Activated CD8-positive, alpha-beta memory T cell treated with anti-CD3 and anti-CD28 coated beads, Interleukin-2, amount 50 U/mL, for 24 hours (primary cell): ENCODE data around the gene CRYGB.
A peak's percentile ranks its signal among the peaks of the same experiment; 100 is the strongest.

ENCODE experiments used
- DNase-seq: peaks from one replicate; pipeline ENCODE4 v3.0.0-alpha.2; 2020; ENCODE audit errors: extremely low read depth

Gene CRYGB, protein sequence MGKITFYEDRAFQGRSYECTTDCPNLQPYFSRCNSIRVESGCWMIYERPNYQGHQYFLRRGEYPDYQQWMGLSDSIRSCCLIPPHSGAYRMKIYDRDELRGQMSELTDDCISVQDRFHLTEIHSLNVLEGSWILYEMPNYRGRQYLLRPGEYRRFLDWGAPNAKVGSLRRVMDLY

DNA sequence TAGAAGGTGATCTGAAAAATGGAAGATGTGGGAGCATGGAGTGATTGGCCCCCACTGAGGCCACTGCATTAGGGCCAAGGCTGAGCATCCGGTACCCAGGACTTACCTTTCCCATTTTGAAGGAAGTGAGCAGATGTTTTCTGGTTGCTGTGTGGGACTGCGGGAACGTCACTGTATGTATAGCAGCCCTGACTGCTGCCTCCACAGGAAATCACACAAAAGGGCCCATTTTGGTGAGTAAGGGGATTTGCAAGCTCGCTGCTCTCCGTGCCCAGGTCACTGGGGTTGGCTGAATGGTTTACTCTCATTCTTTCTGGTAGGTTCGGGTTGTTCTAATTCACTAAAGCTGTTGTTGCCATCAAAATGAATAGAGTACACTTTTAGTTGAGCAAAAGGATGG is at the start of gene CRYGB:
CRYGB (minus strand) TSS at position 153 of the 400 bp plus-strand sequence; CDS start at position 115, 38 bp downstream.
- no peak for DNase-seq

DNA sequence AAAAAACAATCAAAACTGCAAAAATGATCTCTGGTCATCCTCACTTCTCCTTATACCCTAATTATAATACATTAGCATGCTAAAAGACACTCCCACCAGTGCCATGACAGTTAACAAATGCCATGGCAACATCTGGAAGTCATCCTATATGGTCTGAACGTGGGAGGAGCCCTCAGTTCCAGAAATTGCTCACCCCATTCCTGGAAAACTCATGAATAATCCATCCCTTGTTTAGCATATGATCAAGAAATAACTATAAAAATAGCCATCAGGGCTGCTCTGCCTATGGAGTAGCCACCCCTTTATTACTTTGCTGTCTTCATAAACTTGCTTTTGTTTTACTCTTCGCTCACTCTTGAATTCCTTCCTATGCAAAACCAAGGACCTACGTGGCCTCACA is 49.6 kb upstream of the CRYGB start:
- DNase-seq: no peak

DNA sequence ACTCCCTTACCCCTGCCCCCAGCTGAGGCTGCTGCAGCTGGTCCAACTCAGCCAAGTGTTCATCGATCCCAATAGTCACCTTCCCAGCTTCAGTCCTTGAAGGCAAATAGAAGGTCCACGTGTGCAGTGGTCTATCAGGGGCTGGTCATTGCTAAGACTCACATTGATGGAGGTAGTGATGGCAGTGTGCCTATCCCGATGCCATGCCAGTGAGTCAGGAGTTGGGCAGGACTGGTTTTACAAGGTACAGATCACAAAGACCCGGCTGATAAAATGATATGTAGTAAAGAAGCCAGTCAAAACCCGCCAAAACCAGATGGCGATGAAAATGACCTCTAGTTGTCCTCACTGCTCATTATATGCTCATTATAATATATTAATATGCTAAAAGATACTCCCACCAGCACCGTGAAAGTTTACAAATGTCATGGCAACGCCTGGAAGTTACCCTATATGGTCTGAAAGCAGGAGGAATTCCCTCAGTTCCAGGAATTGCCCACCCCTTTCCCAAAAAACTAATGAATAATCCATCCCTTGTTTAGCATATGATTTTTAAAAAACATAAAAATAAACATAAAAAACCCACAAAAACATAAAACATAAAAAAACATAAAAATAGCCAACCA is 46.8 kb upstream of the CRYGB start:
- no peak for DNase-seq

DNA sequence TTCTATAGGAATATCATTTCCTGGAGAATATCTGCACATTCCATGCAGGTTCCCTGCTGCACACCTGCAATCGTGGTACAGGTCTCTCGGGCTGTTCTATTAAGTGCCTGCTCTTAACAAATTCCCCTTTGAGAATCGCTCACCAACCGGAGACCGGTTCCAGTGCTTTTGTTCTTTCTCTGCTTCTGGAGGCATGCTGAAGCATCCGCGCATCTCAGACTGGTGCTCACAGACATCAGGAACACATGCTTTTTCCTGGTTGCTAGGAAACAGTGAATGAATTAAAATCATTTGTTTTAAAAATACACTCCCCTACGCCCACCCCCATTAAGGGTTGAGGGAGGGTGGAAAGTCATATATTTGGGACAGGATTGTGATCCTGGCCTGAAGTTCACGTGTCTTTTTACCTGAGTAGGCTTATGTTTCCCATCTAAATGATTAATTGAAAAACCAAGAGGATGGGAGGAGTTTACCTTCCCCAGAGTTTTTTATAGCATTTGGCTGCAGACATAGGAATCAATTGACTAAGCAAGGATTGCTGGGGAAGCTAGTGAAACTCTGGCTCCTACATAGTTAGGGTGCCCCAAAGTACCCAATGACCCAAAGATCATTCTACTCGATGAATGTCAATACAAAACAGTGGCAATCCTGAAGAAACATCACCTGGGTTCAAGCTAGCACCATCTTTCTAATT is 44.0 kb upstream of the CRYGB start, which contains the start of gene C2orf80:
C2orf80 (minus strand) TSS at position 221 of the 694 bp plus-strand sequence. CDS start 3,044 bp downstream, outside the sequence.
- no peak for DNase-seq

DNA sequence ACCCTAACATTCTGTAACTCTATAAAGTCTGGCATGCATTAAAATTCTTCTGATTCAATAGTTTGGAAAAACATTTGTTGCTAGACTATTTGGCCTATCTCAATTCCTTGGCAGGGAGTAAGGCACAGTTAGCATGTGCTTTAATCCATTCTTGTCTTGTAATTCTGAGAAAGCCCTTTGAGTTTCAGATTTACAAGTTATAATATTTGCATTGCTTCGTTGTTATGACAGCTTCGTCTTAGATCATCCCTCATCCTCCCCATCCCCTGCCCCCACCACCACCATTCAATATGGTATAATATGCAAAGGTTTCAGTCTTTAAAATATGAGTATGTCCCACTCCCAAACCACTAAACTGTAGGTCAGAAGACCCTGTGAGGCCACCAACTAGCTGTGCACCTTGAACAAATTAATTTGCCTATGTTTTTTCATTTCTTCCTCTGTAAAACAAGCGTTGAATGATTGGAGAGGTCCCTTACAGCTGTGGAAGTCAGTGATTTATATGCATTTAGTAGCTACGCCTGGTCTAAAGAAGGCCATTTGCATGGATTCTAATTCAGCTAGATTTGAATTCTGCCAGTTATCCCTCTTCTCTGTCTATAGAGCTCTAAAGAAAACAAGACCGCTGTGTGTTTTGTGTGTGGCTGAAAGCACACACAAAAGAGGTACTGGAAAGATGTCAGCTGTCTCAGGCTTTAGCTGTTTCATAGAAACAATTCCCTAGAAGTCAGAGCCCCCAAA is 43.3 kb upstream of the CRYGB start:
- DNase-seq: no peak

DNA sequence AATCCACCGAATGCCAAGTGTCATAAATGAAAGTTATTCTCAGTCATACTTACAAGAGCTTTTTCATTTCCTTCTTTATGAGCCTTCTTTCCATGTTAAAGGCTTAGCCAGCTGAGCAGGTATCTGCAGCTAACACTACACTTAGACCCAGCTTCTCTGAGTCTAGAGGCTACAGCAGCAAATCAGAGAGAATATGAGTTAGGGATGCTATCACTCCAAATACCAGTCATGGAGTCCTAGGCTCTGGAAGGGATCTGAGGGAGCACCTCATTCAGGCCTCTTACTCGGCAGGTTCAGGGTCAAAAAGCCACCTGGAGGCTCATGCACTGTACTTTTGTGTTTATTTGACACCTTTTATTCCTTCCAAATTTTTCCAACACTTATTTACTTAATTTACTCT is 40.9 kb upstream of the CRYGB start:
- DNase-seq: no peak

DNA sequence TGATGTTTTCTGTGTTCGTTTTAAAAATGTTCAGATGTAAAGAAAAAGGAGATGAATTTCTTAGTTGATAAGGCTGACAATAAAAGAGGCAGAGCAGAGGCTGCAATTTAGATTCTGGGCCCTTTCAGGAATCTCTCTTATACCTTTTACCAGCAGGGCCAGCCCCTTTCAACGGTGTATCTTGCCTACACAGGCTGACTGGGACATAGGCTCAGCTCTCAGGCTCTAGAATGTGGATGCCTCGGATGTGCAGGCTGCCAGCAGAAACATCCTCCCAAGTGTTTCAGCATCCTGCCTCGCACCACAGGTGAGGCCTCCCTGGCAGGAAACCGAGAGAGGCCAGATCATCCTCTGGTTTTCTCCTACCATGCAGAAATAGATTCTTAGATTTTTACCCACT is 40.5 kb upstream of the CRYGB start:
- DNase-seq: no peak

DNA sequence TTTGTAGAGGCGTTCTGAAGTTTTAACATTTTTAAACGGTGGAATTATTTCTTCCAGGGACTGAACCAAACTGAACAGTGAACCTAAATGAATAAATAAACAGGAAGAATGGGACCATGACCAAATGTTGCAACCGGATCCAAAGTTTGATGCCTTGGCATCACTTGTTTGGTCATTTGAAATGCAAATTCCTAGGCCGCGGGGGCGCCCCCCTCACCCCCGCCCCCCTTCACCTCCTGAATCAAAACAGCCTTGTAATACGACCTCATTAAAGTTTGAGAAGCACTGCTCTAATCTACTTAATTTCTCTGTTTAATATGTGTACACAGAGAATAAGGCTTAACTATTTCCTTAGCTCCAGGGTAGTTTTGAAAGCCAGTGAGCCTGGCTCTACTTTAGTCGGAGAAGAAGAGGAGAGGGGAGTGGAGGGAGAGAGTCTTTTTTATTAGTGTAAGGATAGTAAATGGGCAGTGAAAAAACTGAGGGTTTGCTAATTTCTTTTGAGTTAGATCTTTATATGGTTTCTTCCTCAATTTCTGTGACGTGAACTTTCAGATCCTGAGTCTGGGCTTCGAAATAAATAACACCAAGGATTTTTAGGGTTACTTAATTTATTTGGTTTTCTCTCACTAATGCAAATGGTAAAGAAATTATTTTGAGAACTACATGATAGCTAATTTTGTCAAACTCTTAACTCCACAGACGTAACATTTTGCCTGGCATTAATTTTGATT is 38.2 kb upstream of the CRYGB start:
- DNase-seq: no peak

DNA sequence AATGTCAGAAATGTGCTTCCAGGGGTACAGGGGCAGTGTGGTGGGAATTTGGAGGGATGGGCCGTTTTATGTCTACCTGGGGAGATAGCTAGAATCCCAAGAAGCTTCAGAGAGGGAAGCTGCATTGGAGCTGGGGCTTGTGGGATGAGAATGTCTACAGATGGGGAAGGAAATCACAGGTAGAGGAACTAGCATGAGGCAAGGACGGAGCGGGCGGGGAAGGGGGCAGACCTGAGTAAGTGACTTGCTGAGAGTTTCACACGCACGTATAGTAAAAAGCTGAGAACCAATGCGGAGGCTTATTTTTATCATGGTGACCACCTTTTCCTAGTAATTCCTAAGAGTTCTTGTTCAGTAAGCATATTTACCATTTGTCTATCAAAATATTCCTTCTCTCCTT is 37.6 kb upstream of the CRYGB start:
- DNase-seq: no peak

DNA sequence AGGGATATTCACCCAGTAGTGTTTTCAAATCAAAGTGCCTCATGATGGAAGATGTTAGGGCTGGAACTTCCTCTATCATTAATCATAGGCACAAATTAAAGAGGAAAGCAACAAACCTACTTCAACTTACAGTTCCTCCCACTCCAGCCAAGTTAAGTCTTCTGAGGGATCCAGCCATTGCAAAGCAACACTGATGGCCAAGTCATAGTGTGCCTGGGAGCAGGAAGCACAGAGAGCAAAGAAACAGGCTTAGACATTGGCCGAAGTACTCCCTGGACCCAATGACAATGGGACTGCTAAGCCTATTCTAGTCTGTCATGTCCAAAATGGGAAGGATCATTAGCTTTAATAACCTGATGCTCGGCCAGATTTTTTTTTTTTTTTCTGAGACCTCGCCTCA is 36.9 kb upstream of the CRYGB start:
- no peak for DNase-seq

DNA sequence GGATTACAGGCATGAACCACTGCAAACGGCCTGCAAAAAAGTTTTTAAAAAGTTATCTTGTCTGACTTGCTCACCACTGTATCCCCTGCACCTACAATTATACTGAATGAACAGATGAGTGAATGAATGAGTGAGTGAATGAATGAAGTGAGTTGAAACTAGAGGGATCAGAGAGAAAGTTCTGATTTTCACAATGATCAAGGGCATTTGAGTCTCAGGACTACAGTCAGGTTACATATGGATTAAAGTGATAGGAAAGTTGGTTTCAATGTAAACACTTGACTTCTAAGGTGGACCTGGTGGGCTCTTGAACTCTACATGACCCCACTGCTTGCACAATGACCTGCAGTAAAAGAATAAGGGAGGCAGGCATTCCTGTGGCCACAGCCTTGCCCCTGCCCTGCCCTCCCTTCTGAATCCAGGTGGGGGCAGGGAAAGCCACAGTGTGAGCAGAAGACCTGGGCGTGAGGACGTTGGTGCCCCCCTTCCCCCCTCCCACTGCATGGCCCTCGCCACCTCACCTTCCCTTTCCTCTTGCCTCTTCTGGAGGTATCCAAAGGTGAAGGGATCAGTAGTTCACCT is 33.2 kb upstream of the CRYGB start:
- DNase-seq: no peak

DNA sequence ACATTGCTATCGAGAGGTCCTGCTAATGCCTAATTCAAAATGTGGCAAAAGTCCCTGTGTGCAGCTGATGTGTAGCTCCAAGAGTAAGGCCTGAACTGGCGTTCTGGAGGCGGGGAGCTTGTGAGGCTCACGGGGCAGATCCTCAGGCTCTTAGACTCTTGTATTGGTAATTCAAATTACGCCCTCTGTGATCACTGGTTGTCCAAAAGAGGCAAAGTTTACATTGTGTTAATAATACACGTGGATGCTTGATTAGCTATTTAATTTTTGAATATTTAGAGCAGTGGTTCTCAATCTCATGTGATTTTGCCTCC is 29.8 kb upstream of the CRYGB start:
- no peak for DNase-seq

DNA sequence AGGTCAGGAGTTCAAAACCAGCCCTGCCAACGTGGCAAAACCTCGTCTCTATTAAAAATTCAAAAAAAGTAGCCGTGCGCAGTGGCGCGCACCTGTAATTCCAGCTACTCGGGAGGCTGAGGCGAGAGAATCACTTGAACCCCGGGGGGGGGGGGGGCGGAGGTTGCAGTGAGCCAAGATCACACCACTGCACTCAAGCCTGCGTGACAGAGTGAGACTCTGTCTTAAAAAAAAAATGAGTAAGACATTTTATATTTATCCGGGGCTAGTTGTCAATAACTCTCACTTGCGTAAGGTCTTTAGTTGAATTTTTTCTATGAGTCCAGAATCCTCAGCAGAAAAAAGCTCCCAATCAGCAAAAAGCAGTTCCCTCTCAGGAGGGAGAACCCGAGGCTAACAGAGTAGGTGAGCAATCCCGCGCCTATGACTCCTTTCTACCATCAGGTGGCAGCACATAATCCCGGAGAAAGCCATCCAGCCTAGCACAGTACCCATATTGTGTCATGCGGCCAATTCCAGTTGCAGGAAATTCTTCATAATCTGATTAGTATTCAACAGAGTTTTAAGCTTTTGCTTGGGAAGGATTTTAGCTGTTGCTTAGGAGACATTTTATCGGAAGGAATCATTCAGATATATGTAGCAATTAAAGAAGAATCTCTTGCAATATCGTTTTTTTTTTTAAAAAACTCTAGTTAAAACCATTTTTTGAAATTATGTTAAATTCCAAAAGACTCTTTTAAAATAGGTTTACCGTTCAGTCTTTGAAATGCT is 29.3 kb upstream of the CRYGB start:
- DNase-seq: peak; percentile 26

DNA sequence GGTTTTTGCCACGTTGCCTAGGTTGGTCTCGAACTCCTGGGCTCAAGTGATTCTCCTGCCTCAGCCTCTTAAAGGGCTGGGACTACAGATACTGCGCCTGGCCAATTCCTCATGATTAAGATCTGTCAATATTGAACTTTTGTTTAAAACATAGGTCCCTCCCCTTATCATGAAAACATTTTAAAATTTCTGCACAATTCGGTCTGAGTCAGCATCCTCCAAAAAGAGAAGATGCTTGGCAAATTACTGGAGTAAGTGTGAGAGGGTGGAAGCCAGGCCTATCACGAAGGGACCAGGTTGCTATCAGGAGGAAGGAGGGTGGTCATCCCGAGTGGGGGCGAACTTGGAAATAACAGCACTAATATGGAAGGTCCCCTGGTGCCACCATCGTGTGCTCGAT is 28.2 kb upstream of the CRYGB start:
- DNase-seq: no peak

DNA sequence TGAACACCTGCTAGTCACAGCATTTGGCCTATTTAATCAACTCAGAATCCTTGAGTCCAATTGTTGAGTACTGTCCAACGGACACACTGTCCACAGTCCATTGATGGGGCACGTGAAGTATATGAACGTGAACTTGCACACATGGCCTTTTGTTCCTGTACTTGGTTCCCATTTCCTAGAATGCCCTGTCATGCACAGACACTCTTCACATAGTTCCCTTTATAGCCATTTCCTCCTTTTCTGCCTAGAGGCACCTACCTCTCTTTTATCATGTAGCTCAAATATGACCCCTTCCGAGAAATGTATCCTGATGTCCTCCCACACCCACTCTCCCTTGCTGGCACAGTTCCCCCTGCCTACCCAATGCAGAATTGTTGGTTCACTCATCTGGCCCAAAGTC is 26.2 kb upstream of the CRYGB start:
- no peak for DNase-seq

DNA sequence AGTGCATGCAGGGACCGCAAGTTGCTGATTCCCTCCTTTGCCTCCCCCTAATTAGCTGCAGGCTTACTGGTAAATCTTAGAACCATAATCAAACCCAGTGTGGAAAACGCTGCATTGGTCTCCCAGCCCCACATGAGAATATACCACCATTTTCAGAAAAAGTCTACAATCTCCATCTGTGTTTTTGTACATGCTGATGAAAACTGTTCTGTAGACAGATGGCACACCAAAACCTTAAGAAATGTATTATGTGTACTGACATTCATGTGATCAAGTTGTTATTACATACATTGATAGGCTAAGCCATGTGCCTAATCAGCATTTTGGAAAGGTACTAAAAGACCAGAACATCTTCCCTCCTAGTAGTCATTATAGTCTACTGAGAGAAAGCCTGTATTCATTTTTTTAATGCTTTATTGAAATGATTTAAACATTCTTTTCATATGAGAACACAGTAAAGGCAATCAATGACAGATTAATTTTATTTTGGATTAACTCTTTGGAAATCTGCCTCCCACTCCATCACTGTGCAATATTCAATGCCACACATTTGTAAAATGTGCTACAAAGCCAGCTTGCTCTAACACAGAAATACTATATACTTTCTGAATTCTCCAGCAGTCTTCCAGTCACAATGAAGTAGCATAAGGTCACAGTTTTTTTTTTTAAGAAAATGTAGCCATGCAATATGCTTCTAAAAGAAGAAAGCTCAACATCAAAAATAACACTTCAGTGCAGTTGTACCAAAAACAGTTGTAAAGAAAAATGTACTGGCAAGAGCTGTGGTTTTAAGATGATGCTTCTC is 19.2 kb upstream of the CRYGB start:
- DNase-seq: no peak

DNA sequence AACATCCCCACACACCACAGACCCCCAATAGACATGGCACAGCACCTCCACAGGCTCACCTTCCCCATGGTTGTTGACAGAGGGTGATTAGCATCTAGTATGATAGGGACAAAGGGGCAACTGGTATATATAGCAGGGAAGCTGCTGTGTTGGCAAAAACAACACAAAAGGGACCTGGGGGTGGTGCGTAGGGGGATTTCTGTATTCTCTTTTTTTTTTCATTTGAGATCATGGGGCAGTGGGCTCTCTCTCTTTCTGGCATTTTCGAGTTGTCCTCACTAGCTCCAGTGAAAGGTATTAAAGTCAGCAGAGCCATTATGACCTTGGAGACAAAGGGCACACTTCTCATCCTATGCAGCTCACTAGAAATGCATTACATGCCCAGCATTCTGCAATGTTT is 17.5 kb upstream of the CRYGB start, which contains the start of gene CRYGA:
CRYGA (minus strand) TSS at position 101 of the 400 bp plus-strand sequence; CDS start at position 68, 33 bp downstream.
- DNase-seq: no peak

DNA sequence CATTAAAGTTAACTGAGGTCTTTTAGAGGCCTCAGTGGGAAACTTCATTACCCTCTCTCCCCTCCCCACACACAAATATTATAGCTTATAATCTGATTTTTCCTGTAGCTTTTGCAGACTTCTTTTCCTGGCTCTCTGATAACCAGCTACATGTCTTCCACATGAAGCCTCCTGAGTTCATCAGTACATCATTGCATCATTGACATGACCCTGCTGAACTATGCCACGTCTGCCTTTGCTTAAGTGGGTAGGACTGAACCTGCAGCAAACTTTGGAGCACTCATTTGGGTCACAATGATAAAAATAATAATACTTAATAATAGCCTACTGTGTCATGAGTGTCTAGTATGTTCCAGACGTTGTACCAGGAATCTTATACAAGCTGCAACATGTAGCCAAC is 10.5 kb upstream of the CRYGB start:
- DNase-seq: no peak

DNA sequence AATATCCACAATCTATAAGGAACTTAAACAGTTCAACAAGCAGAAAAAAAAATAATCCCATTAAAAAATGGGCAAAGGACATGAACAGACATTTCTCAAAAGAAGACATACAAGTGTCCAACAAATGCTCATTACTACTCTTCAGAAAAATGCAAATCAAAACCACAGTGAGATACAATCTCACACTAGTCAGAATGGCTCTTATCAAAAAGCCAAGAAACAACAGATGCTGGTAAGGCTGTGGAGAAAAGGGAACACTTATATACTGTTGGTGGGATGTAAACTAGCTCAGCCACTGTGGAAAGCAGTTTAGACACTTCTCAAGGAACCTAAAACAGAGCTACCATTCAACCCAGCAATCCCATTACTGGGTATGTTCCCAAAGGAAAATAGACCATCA is 7.2 kb upstream of the CRYGB start:
- no peak for DNase-seq

DNA sequence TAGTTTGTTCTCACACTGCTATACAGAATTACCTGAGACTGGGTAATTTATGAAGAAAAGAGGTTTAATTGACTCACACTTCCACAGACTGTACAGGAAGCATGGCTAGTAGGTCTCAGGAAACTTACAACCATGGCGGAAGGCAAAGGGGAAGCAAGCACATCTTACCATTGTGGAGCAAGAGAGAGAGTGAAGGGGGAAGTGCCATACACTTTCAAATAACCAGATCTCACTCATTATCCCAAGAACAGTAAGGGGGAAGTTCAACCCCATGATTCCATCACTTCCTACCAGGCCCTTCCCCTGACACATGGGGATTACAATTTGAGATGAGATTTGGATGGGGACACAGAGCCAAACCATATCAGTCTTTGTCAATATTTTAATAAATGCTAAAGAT is 5.0 kb upstream of the CRYGB start:
- DNase-seq: no peak
